ENCODE data around the gene FAM9A.
A peak's percentile ranks its signal among the peaks of the same experiment; 100 is the strongest.
"Not testable (repeated sequence)": the region's sequence is repeated elsewhere in the genome, so short reads cannot be mapped to it uniquely, and the experiment has no call there.

FAM9A gene

DNA sequence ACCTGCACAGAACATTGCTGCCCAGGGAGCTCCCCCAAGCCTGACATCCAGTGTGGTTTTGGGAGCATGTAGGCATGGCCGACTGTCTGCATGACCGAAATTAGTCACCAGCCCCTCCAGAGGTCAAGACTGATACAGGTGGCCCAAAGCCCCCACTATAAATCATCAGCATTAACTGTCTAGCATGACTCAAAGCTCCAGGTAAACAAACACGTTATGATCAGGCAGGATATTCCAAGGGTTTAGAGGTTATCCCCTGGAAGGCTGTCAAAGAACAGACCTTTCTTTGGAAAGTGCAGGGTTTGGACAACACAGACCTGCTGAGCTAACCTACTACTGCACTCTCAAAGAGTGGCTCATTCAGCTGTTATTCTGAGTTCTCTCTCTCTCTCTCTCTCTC lies 2.1 kb upstream of the FAM9A start:
- DNase-seq (ENCODE audit: low spot score), result no peak

DNA sequence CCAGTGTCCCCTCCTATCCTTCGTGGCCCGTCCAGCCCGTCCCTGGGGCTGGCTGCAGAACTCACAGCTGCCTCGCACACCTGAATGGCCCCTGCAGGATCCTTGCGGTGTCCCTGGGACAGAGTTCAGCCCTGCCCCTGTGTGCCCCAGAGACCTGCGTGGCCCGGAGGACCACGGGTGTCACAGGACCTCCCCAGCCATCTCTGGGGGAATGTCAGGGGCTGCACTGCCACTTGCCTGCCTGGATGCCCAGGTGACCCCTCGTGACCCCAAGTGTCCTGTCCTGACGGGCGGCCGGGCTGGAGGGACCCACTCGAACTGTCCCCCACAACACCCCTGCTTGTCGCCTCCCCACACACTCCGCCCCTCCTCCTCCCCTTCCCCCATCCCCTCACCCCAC lies 832 bp downstream of the FAM9A start:
- not testable (repeated sequence) for DNase-seq (ENCODE audit: low spot score)

DNA sequence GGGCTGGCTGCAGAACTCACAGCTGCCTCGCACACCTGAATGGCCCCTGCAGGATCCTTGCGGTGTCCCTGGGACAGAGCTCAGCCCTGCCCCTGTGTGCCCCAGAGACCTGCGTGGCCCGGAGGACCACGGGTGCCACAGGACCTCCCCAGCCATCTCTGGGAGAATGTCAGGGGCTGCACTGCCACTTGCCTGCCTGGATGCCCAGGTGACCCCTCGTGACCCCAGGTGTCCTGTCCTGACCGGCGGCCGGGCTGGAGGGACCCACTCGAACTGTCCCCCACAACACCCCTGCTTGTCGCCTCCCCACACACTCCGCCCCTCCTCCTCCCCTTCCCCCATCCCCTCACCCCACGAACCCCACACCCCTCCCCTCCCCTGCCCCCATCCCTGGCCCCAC lies 1.9 kb downstream of the FAM9A start:
- not testable (repeated sequence) for DNase-seq (ENCODE audit: low spot score)

DNA sequence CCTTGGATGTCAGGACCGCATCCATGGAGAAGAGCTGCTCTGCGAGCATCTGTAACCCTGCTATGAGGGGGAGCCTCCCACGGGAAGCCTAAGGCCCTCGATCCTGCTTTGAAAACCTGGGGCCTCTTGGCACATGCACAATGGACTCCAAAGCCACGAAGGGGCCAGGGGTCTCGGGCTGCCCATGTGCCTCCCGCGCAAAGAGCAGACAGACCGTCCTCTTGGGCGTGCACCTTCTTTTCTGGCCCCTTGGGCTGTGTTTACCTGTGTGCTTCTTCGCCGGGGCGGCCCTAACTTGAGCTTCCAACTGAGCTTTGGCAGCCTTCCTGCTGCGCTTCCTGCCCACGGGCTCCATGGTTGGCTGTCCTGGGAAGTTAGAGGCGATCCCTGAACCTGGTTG lies 2.5 kb downstream of the FAM9A start:
- not testable (repeated sequence) for DNase-seq (ENCODE audit: low spot score)

DNA sequence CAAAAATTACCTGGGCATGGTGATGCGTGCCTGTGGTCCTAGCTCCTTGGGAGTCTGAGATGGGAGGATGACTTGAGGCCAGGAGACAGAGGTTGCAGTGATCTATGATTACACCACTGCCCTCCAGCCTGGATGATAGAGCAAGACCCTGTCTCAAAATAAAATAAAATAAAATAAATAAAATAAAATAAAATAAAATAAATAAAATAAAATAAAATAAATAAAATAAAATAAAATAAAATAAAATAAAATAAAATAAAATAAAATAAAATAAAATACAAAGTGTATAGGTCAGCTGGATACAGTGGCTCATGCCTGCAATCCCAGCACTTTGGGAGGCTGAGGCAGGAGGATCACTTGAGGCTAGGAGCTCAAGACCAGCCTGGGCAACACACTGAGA lies 14.1 kb downstream of the FAM9A start:
- not testable (repeated sequence) for DNase-seq (ENCODE audit: low spot score)

DNA sequence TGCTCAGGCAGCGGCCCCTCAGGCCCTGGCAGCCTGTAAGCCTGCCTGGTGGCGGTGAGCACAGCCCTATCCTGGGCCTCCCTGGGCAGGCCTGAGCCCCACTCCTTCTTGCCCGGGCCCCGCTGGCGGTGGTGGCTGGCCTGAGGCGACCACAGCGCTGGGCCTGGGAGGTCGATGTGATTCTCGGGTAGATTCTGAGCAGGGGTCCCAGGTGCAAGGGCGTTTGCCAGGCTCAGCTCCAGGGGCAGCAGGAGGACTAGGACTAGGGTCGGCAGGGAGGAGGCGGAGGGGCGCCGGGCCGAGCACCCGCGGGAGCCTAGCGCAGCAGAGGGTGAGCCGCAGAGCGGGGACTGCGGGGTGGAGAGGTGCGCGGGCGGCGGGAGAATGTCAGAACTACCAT lies 17.0 kb downstream of the FAM9A start:
- DNase-seq (ENCODE audit: low spot score), result no peak

DNA sequence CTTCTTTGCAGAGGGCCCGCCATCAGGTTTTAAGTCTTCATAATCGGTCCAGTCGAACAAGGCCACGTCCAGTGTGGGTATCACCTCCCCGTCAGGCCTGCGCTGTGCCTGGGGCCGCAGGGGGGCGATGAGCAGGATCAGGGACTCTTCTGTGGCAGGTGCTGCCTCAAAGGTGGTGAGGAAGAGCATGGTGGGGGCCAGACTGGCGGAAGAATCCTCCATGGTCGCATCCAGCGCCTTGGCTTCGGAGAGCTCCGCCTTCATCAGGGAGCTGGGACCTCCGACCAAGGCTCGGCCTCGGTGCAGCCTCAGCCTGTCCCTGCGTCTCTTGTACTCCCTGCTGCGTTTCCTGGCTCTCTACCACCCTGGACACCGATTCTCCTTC lies 17.5 kb downstream of the FAM9A start:
- DNase-seq (ENCODE audit: low spot score), result no peak

DNA sequence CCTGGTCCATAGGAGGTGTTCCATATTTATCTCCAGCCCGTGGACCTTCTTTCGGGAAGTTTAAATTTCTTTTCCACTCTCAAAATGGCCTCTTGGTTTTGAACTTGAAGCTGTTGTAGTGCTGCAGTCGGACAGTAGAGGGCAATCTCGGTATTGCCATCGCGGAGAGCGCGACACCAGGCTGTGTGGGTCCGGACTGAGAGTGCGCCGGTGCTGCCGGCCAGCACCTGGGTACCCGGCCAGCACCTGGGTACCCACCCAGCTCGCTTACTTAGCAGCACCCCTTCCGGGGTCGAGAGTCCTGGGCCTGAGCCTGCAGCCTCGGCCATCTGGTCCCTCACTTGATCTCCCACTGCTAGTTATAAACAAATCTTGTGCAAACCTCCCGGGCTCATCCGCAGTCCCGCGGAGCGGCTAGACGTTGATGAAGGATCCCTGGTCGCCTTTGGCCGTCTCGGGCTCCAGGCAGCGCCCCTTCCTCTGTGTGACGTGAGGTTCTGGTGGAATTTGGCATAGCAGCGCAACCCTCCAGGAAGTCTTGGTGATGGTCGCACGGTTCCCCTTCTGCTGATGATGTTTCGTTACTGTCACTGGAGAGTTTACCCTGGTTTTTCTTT lies 18.0 kb downstream of the FAM9A start:
- no peak for DNase-seq (ENCODE audit: low spot score)

DNA sequence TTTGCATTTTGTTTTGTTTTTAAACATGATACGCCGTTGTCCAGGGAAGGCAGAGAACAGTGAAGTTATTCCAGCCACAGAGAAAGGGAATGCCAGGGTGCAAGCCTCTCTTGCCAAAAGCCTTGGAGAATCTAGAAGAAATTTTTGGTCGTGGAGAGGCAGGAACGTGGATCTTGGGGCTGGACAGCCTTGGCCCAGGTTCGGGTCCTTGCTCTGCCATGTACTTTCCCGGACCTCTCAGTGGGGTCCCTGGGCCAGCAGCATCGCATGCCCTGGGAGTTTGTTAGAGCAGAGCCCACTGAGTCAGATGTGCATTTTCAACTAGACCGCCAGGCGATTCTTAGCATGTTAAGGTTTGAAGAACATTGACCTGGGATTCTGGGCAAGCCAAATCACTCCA lies 18.6 kb downstream of the FAM9A start:
- no peak for DNase-seq (ENCODE audit: low spot score)

DNA sequence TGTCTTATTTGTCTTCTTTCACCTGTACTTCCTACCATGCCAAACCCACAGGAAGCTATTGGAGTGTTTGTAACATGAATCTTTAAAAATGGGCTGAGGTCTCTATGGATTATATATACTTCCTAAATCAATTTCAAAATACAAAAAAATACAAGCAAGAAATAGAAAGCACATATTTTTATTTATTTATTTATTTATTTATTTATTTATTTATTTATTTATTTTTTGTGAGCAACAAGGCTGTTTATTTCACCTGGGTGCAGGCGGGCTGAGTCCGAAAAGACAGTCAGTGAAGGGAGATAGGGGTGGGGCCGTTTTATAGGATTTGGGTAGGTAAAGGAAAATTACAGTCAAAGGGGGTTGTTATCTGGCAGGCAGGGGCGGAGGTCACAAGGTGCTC lies 19.3 kb downstream of the FAM9A start:
- not testable (repeated sequence) for DNase-seq (ENCODE audit: low spot score)

DNA sequence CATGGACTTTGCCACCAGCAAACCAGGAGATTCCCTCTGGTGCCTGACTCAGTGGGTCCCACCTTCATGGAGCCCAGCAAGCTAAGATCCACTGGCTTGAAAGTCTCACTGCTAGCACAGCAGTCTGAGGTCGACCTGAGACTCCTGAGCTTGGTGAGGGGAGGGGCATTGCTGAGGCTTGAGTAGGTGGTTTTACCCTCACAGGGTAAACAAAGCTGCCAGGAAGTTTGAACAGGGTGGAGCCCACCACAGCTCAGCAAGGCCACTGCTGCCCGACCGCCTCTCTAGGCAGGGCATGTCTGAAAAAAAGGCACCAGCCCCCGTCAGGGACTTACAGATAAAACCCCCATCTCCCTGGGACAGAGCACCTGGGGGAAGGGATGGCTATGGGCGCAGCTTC lies 28.1 kb downstream of the FAM9A start:
- no peak for DNase-seq (ENCODE audit: low spot score)

DNA sequence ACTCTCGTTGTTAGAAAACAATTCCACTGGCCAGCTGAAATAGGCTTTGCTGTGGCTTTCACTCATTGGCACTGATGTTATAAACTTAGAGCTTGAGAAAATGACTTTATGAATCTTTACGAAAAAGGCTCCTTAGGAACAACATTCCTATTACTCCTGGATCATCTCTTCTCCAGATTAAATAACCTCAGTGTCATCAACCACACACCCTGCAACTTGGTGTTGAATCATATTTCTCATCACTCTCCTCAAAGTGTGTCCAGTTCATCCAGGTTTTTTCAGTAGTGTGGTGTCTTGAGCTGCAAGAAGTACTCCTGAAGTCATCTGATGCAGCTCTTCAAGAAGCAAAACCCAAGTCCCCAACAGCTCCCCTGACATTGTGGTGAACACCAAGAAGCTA lies 41.2 kb downstream of the FAM9A start:
- no peak for DNase-seq (ENCODE audit: low spot score)

DNA sequence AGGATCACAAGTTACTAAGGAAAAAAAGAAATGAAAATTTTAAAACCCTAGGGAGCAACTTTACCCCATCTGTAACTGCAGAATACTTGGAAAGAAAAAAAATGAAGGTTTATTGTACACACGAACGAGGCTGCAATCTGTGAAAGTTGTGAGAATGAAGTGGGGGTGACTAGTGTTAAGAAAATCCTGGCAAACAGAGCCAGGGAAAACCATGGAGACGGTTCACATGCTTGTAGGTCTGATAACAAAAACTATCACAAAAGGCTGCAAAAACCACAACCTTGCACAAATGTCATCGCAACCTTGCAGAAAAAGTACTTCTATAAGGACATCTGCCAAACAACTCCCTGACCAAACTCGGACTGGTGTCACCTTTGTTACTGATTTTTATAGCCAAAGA lies 42.5 kb downstream of the FAM9A start:
- not testable (repeated sequence) for DNase-seq (ENCODE audit: low spot score)

DNA sequence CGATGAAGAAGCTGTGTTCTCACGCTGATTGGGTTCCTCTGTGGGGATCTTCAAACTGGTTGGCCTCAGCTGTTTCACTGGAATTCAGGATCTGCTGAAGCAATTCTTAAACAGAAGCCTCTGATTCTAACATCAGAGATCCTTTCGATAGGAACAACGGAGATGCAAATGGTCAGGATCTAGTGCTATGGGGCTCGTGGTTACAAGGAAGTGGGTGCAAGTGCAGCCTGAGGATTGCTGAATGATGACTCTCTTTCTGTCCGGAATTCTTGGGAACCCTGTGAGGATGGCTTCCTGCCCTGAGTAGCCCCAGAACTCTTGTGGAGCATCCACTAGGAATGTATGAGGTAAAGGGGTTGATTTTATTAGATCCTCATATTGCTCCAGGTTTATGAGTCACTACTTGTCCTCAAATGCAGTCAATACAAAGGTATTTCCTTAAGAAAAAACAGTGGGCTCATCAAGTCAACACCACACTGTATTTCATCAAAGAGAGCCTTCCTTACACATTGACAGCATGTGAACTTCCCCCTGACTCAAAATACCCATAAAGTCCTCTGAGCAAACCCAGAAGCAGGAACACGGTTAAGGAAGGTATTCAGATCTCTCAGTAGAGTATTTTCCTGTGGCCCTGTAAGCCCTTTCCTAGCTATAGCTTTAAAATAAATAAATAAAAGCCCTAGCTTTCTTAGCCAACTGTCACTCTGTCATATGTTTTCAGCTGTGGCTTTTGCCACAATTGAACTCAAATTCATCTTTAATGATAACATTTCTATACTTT lies 43.4 kb downstream of the FAM9A start:
- not testable (repeated sequence) for DNase-seq (ENCODE audit: low spot score)

DNA sequence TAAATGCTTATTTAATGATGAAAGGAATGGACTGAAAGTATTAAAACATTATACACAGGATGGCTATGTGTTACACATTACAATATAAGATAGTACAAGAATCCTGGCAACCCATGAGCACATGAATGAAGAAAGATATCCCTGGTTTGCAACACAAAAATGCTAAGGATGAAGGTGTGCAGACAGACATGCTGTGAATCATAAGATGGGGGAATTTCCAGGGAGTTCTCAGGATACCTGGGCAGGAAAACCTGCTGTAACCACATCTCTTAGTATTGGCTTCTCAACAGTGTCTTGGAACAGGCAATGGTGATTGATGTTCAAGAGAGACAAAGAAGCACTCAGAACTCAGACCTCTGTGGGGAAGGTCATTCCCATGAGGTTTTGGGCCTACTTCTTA lies 45.4 kb downstream of the FAM9A start:
- no peak for DNase-seq (ENCODE audit: low spot score)

DNA sequence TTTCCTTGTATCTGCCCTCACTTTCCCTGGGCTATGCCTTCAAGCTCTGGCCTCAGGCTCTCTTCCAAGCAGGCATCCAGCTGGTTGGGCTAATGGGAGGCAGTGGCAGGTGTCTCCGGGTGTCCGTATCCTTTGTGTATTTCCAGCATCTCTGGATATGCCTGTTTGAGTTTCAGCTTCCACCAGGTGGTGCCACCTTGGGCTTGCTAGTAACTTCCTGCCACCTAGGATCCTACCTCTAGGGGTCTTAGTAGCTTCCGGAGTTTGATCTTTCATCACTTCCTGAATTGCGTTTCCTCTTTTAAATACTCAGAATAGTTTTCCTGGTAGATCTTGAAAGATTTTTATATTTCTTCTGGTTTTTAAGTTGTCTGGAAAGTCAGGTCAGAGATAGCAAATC lies 46.1 kb downstream of the FAM9A start:
- no peak for DNase-seq (ENCODE audit: low spot score)

DNA sequence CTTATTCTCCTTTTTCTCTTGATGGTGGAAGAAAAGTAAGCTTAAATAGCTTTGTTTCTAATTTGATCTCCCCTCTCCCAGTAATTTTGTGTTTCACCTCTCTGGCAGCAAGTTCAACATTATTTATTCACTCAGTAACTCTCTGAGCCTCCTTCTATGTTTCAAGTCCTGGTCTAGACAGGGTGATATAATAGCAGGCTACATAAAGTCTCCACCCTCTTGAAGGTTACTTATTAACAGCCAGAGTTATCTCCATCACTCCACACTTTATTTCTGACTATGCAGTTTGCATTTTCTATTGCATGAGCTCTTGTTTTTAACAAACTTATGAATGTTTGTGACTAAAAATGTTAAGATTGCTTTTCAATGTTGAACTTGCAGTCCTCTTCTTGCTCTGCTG lies 51.5 kb downstream of the FAM9A start:
- no peak for DNase-seq (ENCODE audit: low spot score)

DNA sequence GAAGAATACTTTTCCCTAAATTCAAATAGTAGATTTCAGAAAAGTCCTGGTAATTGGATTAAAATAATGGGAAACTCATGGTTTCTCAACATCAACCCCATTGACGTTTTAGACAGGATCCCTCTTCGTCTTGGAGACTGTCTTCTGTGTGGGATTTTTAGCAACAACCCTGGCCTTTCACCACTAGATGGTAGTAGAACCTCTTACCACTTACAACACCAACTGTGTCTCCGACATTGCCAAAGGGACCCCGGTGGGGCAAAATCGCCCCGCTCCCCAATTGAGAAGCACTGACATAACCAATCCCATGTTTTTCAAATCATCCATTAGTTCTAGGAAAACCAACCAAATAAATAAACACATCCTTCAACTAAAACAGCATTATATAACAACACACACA lies 52.3 kb downstream of the FAM9A start:
- no peak for DNase-seq (ENCODE audit: low spot score)

DNA sequence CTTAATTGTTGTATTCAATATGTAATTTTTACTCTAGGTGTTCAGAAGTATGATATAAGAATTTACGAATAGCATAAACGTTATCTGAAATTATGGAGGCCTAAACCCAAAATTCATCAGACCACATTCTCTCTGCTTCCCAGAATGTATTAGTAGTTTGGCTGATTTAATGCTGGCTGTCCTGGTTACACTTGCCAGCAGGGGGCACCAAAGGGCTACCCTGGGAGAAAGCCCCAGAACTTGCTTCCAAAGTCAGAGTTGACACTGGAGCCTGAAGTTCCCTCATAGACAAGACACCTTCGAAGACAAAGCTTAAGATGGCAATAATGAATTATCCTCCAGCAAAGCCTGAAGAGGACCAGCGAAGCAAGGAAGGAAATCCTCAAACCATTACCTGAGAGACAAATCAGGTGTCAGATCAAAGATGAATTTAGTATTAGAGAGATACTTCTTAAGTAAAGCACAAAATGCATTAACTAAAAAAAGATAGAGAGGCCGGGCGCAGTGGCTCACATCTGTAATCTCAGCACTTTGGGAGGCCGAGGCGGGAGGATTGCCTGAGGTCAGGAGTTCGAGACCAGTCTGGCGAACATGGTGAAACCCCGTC lies 58.0 kb downstream of the FAM9A start:
- peak; percentile 39 for DNase-seq (ENCODE audit: low spot score)

DNA sequence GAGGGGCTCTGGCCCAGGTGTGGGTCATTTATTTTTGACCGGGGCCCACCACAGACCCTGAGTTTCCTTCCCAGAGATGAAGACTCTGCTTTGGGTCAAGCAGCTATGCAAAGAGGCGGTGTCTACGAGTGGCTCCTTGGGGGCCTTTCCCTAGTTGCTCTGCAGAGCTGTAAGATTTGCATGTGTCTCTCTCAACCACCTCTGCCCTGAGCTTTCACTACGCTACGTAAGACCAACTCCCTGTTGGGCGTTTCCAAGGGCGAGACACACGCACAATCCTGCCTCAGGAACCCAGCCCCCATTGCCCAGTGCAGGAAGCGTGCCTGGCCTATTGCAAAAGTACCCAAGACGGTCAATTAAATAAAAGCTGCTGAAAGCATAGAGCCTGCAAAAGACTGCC lies 59.2 kb downstream of the FAM9A start:
- DNase-seq (ENCODE audit: low spot score), result no peak
